H1 (cell line): ENCODE results near the gene AFF1. TPM values are rescaled to one million over a fixed set of nuclear protein-coding genes. Genes with fewer than 3 reads are reported as not detected.

Experiments used
- ASH2L ChIP-seq: fragments of 200-600, 300-600 bp; sonication (generic); IDR thresholded peaks from one replicate; pipeline ENCODE4 v1.7.1; 2017; ENCODE audit warnings: low read length
- BRCA1 ChIP-seq: IDR thresholded peaks from 2 replicates; pipeline ENCODE4 v1.6.1; 2012; ENCODE audit warnings: low read depth, low read length, improper control_type of control experiment
- E2F6 ChIP-seq: IDR thresholded peaks from 2 replicates; pipeline ENCODE4 v1.6.1; 2012; ENCODE audit warnings: inconsistent platforms
- EGR1 ChIP-seq: IDR thresholded peaks from 2 replicates; pipeline ENCODE4 v1.6.1; 2011; ENCODE audit warnings: low read depth, low read length, borderline replicate concordance
- EZH2 ChIP-seq: fragments of 200-600 bp; sonication (generic); IDR thresholded peaks from 2 replicates; pipeline ENCODE4 v1.7.1; 2012; ENCODE audit warnings: low read depth, mild to moderate bottlenecking, moderate library complexity, low read length, inconsistent platforms; ENCODE audit not compliant: severe bottlenecking
- HDAC2 ChIP-seq, 2 experiments: fragments of 300-600 bp in 1 of 2; sonication (generic) in 1 of 2; IDR thresholded peaks; 2 replicates each; pipeline ENCODE4 v1.6.1; 2011 to 2012; ENCODE audit warnings: low read depth in 2 of 2, low read length in 2 of 2, mild to moderate bottlenecking in 2 of 2, moderate library complexity in 2 of 2, borderline replicate concordance in 1 of 2, inconsistent platforms in 1 of 2
- HDAC6 ChIP-seq: IDR thresholded peaks from one replicate; pipeline ENCODE4 v1.7.1; 2012; ENCODE audit warnings: low read depth, mild to moderate bottlenecking, inconsistent platforms, low read length, moderate library complexity
- KDM4A ChIP-seq: IDR thresholded peaks from one replicate; pipeline ENCODE4 v1.7.1; 2012; ENCODE audit warnings: low read depth, mild to moderate bottlenecking, moderate library complexity, low read length, inconsistent platforms; ENCODE audit not compliant: severe bottlenecking
- NRF1 ChIP-seq: IDR thresholded peaks from 2 replicates; pipeline ENCODE4 v1.6.1; 2011; ENCODE audit warnings: mild to moderate bottlenecking, low read depth, low read length, improper control_type of control experiment
- POLR2A ChIP-seq, 2 experiments: IDR thresholded peaks; 1 replicate in 1 of 2; 2 replicates in 1 of 2; pipeline ENCODE4 v1.6.1; 2011; ENCODE audit warnings: low read depth in 2 of 2, low read length in 2 of 2, mild to moderate bottlenecking in 2 of 2; ENCODE audit errors: control extremely low read depth in 1 of 2
- POU5F1 ChIP-seq: IDR thresholded peaks from 2 replicates; pipeline ENCODE4 v1.6.1; 2011; ENCODE audit warnings: low read depth, mild to moderate bottlenecking, low read length, moderate library complexity
- SP4 ChIP-seq: IDR thresholded peaks from 2 replicates; pipeline ENCODE4 v1.6.1; 2012; ENCODE audit warnings: low read length, inconsistent platforms
- TAF7 ChIP-seq: optimal IDR thresholded peaks from 2 replicates; pipeline ENCODE3; 2011; ENCODE audit warnings: low read depth, mild to moderate bottlenecking, inconsistent platforms, low read length, moderate library complexity, borderline replicate concordance
- polyA plus RNA-seq, 7 experiments: library from polyadenylated mRNA; depleted of rRNA in 3 of 7; stranded (reverse) in 5 of 7; unstranded in 2 of 7; fragments of >200 nt in 5 of 7; fragments of 200-250 nt in 2 of 7; gene quantifications; 1 replicate in 5 of 7; 2 replicates in 1 of 7; 4 replicates in 1 of 7; pipeline versions ENCODE4 v1.2.1 to v1.2.3, GENCODE V29; 2011 to 2013; ENCODE audit warnings: missing spikeins in 2 of 7, mixed read lengths in 2 of 7
- total RNA-seq: library from RNA; stranded (reverse); fragmentation: NEBNext Ultra II Directional; extraction: Animal tissue kit (Norgen Biotek cat#: 25700); gene quantifications from 2 replicates; pipeline ENCODE4 v1.2.1, GENCODE V29; 2021

AFF1 gene
- total and polyA plus RNA-seq, 2 of the 8 experiments (the other 6 are each of a cell fraction or from before 2014, with no cell fraction given), result 14.8 to 85.5 TPM

DNA sequence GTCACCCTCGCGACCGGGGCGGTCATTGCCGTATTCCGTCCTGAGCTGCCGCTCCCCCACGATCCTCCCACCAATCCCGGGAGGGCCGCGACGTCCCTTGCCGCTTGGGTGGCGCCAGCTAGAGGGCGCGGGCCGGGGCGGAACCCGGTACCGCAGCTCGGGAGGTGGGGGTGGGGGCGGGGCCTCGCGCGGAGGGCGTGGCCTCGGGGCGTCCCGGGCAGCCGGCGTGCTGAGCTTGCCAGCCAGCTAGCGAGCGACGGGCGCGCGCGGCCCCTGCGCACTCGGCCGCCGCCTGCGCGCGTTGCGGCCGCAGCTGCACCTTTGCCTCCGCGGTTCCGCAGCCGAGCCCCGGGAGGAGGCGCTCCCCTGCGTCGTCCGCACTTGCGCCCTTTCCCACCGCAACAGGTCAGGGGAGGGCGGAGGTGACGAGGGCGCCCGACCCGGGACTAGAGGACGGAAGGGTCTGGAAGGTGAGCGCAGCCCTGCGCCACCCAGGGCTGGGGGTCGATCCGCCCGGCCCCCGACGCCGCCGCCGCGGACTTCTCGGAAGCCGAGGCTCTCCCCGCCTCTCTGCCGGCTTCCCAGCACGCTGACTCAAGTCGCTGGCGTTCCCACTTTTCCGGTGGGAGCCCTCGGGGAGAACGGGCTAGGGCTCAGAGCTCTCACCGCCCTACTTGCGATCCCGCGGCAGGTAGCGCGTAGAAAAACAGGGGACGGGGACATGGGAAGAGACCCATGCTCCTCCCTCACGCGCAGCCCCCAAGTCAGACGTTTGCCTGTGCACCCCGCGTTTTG is at the start of gene AFF1 (continued):
- TF ChIP-seq NRF1 (peak; percentile 18; the same call in 1 of the 2 replicates), TAF7 (peak; percentile 97), EZH2 (no peak), E2F6 (no peak), POLR2A (IDR thresholded peaks at IDR 0.05; ENCODE audit: control extremely low read depth in 1 of 2, low read depth in 2 of 2, low read length in 2 of 2) (peak; percentile 85 to 92), KDM4A (peak; percentile 70), ASH2L (peak; percentile 30), HDAC2 (IDR thresholded peaks at IDR 0.05; ENCODE audit: borderline replicate concordance in 1 of 2, low read depth in 2 of 2, low read length in 2 of 2) (peak; percentile 11 to 74; a peak in 2 of 4 replicates), BRCA1 (no peak), POU5F1 (no peak), EGR1 (no peak), SP4 (no peak), HDAC6 (no peak)
